ENCODE data around the gene MAN1C1.

MAN1C1 gene

GRCh38 chr1:25760871-25761270, 144.3 kb downstream of the MAN1C1 start:
- DNase-seq (no peak), ATAC-seq (replicated peaks) (no peak)
- Mint-ChIP-seq H3K9me3 (no peaks in the 10 kb centered on the region), H3K27ac (no peak overlapping the region), H3K27me3 (no peaks in the 10 kb centered on the region), H3K36me3 (ENCODE audit: insufficient read depth) (peaks cover 10% of the 10 kb centered on the region), H3K4me3 (no peak overlapping the region), H3K4me1 (ENCODE audit: low read depth in 2 of 2) (peaks cover 0 to 4% of the 10 kb centered on the region in 2 donors)

GRCh38 chr1:25763493-25763892, 146.9 kb downstream of the MAN1C1 start:
- no peak overlapping the region for H3K27ac Mint-ChIP-seq
- peaks cover 10% of the 10 kb centered on the region for H3K36me3 Mint-ChIP-seq (ENCODE audit: insufficient read depth)
- H3K27me3 Mint-ChIP-seq: no peaks in the 10 kb centered on the region
- ATAC-seq (replicated peaks): no peak
- no peaks in the 10 kb centered on the region for H3K4me1 Mint-ChIP-seq (ENCODE audit: low read depth in 2 of 2)
- no peak for DNase-seq
- H3K4me3 Mint-ChIP-seq: no peak overlapping the region
- no peaks in the 10 kb centered on the region for H3K9me3 Mint-ChIP-seq

- Mint-ChIP-seq H3K27me3 (no peaks in the 10 kb centered on the region), H3K36me3 (ENCODE audit: insufficient read depth) (peaks cover 10% of the 10 kb centered on the region), H3K4me1 (ENCODE audit: low read depth in 2 of 2) (no peaks in the 10 kb centered on the region), H3K27ac (no peak overlapping the region), H3K9me3 (no peaks in the 10 kb centered on the region), H3K4me3 (no peak overlapping the region)
- DNase-seq (no peak), ATAC-seq (replicated peaks) (no peak)
Measured at GRCh38 chr1:25765136-25765922, 148.7 kb downstream of the MAN1C1 start.

GRCh38 chr1:25765923-25766589, 149.5 kb downstream of the MAN1C1 start:
- no peak for ATAC-seq (replicated peaks)
- H3K27ac Mint-ChIP-seq: no peak overlapping the region
- H3K36me3 Mint-ChIP-seq (ENCODE audit: insufficient read depth): peaks cover 10% of the 10 kb centered on the region
- H3K4me3 Mint-ChIP-seq: no peak overlapping the region
- no peaks in the 10 kb centered on the region for H3K4me1 Mint-ChIP-seq (ENCODE audit: low read depth in 2 of 2)
- H3K9me3 Mint-ChIP-seq: no peaks in the 10 kb centered on the region
- DNase-seq: no peak
- no peaks in the 10 kb centered on the region for H3K27me3 Mint-ChIP-seq

GRCh38 chr1:25766721-25767436, 150.3 kb downstream of the MAN1C1 start:
- Mint-ChIP-seq H3K27me3 (no peaks in the 10 kb centered on the region), H3K27ac (no peak overlapping the region), H3K4me1 (ENCODE audit: low read depth in 2 of 2) (peaks cover 0 to 2% of the 10 kb centered on the region in 2 donors), H3K9me3 (no peaks in the 10 kb centered on the region), H3K4me3 (no peak overlapping the region), H3K36me3 (ENCODE audit: insufficient read depth) (peaks cover 10% of the 10 kb centered on the region)
- DNase-seq: no peak
- ATAC-seq (replicated peaks): no peak

- Mint-ChIP-seq H3K9me3 (no peaks in the 10 kb centered on the region), H3K4me3 (no peak overlapping the region), H3K27ac (no peak overlapping the region), H3K4me1 (ENCODE audit: low read depth in 2 of 2) (peaks cover 0 to 5% of the 10 kb centered on the region in 2 donors), H3K36me3 (ENCODE audit: insufficient read depth) (peaks cover 9% of the 10 kb centered on the region), H3K27me3 (no peaks in the 10 kb centered on the region)
- ATAC-seq (replicated peaks) (no peak), DNase-seq (no peak)
Measured at GRCh38 chr1:25767437-25767770, 150.8 kb downstream of the MAN1C1 start.

- peak overlapping the region in 1 of 2 donors; percentile 26 for H3K27ac Mint-ChIP-seq
- peaks cover 10 to 13% of the 10 kb centered on the region in 2 donors for H3K4me1 Mint-ChIP-seq (ENCODE audit: low read depth in 2 of 2)
- H3K4me3 Mint-ChIP-seq: no peak overlapping the region
- H3K27me3 Mint-ChIP-seq: no peaks in the 10 kb centered on the region
- H3K36me3 Mint-ChIP-seq (ENCODE audit: insufficient read depth): peaks cover 6% of the 10 kb centered on the region
- ATAC-seq (replicated peaks) (no peak), DNase-seq (no peak)
- H3K9me3 Mint-ChIP-seq: no peaks in the 10 kb centered on the region
Measured at GRCh38 chr1:25768999-25769398, 152.4 kb downstream of the MAN1C1 start.

- ATAC-seq (replicated peaks): no peak
- Mint-ChIP-seq H3K27me3 (no peaks in the 10 kb centered on the region), H3K4me3 (no peak overlapping the region), H3K27ac (peak overlapping the region in 1 of 2 donors; percentile 26), H3K4me1 (ENCODE audit: low read depth in 2 of 2) (peaks cover 18 to 21% of the 10 kb centered on the region in 2 donors), H3K36me3 (ENCODE audit: insufficient read depth) (peaks cover 3% of the 10 kb centered on the region), H3K9me3 (no peaks in the 10 kb centered on the region)
- no peak for DNase-seq
Measured at GRCh38 chr1:25769625-25770383, 153.2 kb downstream of the MAN1C1 start.

- Mint-ChIP-seq H3K9me3 (no peaks in the 10 kb centered on the region), H3K36me3 (ENCODE audit: insufficient read depth) (peaks cover 3% of the 10 kb centered on the region), H3K4me1 (ENCODE audit: low read depth in 2 of 2) (peaks cover 27 to 30% of the 10 kb centered on the region in 2 donors), H3K4me3 (no peak overlapping the region), H3K27me3 (no peaks in the 10 kb centered on the region), H3K27ac (no peak overlapping the region)
- no peak for ATAC-seq (replicated peaks)
- DNase-seq: no peak
Measured at GRCh38 chr1:25770541-25771220, 154.1 kb downstream of the MAN1C1 start.

- Mint-ChIP-seq H3K4me3 (no peak overlapping the region), H3K9me3 (no peaks in the 10 kb centered on the region), H3K36me3 (ENCODE audit: insufficient read depth) (peaks cover 3% of the 10 kb centered on the region), H3K4me1 (ENCODE audit: low read depth in 2 of 2) (peaks cover 28 to 32% of the 10 kb centered on the region in 2 donors), H3K27me3 (no peaks in the 10 kb centered on the region), H3K27ac (peak overlapping the region in 1 of 2 donors; percentile 36)
- ATAC-seq (replicated peaks) (no peak), DNase-seq (no peak)
Measured at GRCh38 chr1:25771221-25772114, 154.9 kb downstream of the MAN1C1 start.

DNA sequence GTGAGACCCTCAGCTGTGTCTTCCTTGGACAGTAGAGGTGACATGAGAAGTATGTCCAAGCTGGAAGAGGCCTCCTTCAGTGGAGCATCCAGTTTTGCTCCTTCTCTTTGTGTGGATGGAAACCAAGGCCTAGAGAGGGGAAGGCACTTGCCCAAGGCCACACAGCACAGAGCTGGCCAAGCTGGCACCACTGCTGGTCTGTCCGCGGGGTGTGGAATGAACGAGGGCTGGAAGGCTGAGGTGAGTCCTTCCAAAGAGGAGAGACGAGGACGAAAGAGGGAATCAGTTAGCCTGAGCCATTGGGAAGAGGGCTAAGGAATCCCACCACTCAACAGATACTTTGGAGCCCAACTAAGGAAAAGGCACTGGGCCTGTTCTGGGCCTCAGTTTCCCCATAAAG, 155.6 kb downstream of the MAN1C1 start:
- H3K4me1 Mint-ChIP-seq (ENCODE audit: low read depth in 2 of 2): peaks cover 28 to 32% of the 10 kb centered on the region in 2 donors
- no peaks in the 10 kb centered on the region for H3K27me3 Mint-ChIP-seq
- H3K36me3 Mint-ChIP-seq (ENCODE audit: insufficient read depth): peaks cover 3% of the 10 kb centered on the region
- ATAC-seq (replicated peaks) (no peak), DNase-seq (no peak)
- no peaks in the 10 kb centered on the region for H3K9me3 Mint-ChIP-seq
- H3K4me3 Mint-ChIP-seq: no peak overlapping the region
- peak overlapping the region; percentile 36 to 84 for H3K27ac Mint-ChIP-seq

DNA sequence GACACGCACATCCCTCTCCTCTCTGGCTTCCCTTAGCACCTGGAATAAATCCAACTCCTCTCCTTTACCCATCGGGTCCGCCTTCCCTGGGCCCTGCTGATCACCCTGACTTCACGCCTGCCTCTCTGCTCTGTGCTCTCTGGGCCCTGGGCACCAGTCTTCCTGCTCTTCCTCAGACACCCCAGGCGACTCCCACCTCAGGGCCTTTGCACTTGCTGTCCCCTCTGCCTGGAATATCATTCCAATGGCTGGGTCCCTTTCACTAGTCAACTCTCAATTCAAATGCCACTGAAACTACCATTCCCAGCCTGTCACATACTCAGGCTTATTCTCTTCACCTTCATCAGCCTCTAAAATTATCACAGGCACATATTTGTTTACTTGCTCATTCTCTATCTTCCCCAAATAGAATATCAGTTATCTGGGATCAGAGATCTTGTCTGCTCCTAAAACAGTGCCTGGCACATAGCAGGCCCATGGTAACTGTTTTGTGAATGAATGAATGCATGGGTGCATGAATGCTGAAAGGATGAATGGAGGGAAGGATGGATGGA, 156.2 kb downstream of the MAN1C1 start:
- DNase-seq (no peak), ATAC-seq (replicated peaks) (no peak)
- H3K9me3 Mint-ChIP-seq: no peaks in the 10 kb centered on the region
- no peaks in the 10 kb centered on the region for H3K27me3 Mint-ChIP-seq
- H3K4me1 Mint-ChIP-seq (ENCODE audit: low read depth in 2 of 2): peaks cover 28 to 32% of the 10 kb centered on the region in 2 donors
- peak overlapping the region; percentile 36 to 84 for H3K27ac Mint-ChIP-seq
- no peak overlapping the region for H3K4me3 Mint-ChIP-seq
- H3K36me3 Mint-ChIP-seq (ENCODE audit: insufficient read depth): peaks cover 3% of the 10 kb centered on the region

Measured in effector memory CD8-positive, alpha-beta T cell (primary cell).